ENCODE results near the gene WFDC10B.

WFDC10B gene

GRCh38 chr20:45636513-45636912 lies 68.3 kb downstream of the WFDC10B start:
- no peak for TF ChIP-seq FOXA1 (IDR thresholded peaks at IDR 0.05)
- POLR2A ChIA-PET: no interaction called here
- CTCF ChIA-PET: no interaction called here
- no peak for DNase-seq (ENCODE audit: extremely low spot score)
